B cell (primary cell): ENCODE results near the gene BRPF3.

Source experiments
- CTCF ChIP-seq: fragments of 200-600 bp; IDR thresholded peaks from one replicate; pipeline ENCODE4 v1.8.0; 2022; ENCODE audit warnings: antibody characterized with exemption, mild to moderate bottlenecking
- EZH2 ChIP-seq: IDR thresholded peaks from 2 replicates; pipeline ENCODE4 v1.6.1; 2012; ENCODE audit warnings: borderline replicate concordance, low read depth, mild to moderate bottlenecking, moderate library complexity, low read length; ENCODE audit not compliant: insufficient read depth, poor library complexity, severe bottlenecking

DNA sequence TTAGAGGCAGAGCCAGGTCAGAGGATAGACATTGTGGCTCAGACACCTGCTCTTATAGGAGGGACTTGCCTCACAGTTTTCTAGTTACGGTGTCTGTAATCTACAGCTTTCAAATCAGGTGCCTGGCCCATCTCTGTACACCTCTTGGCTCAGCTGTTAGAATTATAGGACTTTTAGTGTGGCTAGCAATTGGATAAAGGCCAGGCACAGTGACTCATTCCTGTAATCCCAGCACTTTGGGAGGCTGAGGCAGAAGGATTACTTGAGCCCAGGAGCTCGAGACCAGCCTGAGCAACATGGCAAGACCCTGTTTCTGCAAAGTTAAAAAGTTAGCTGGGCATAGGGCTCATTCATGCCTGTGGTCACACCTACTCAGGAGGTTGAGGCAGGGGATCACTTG lies 20.0 kb downstream of the BRPF3 start:
- TF ChIP-seq EZH2: no peak
- TF ChIP-seq CTCF: no peak
